Chondrocyte (in vitro differentiated cells): ENCODE data around the gene GNGT2. TPM values are rescaled to one million over a fixed set of nuclear protein-coding genes. Genes with fewer than 3 reads are reported as not detected.

ENCODE experiments used
- DNase-seq: peaks from one replicate; pipeline ENCODE4 v3.0.0; 2021; ENCODE audit warnings: mixed read lengths, low spot score
- H3K27ac Mint-ChIP-seq: one replicate; pipeline ENCODE4 v1.8.0; 2021; ENCODE audit warnings: mild to moderate bottlenecking, moderate library complexity, mixed read lengths; ENCODE audit not compliant: unreplicated experiment
- H3K27me3 Mint-ChIP-seq: 2 replicates; pipeline ENCODE4 v1.8.0; 2021; ENCODE audit warnings: low read depth, mixed read lengths
- H3K36me3 Mint-ChIP-seq: 2 replicates; pipeline ENCODE4 v1.8.0; 2021; ENCODE audit warnings: low read depth, mixed read lengths
- H3K4me1 Mint-ChIP-seq: 2 replicates; pipeline ENCODE4 v1.8.0; 2021; ENCODE audit warnings: low read depth, mild to moderate bottlenecking, mixed read lengths
- H3K4me3 Mint-ChIP-seq: one replicate; pipeline ENCODE4 v1.8.0; 2021; ENCODE audit warnings: mild to moderate bottlenecking, moderate library complexity, mixed read lengths; ENCODE audit not compliant: unreplicated experiment
- H3K9me3 Mint-ChIP-seq: 2 replicates; pipeline ENCODE4 v1.8.0; 2021; ENCODE audit warnings: low read depth, mixed read lengths
- total RNA-seq: library from RNA; stranded (reverse); gene quantifications from 3 replicates; pipeline ENCODE4 v1.2.1, GENCODE V29; 2021
- TF ChIP-seq, protein P1 (sequence below): fragments of 200-600 bp; sonication (generic); IDR thresholded peaks from 2 replicates; pipeline ENCODE4 v1.5.0; 2021; ENCODE audit warnings: antibody characterized with exemption, mild to moderate bottlenecking, moderate library complexity

Gene GNGT2
- total RNA-seq, 1 donor from 2014 or later: not detected

- no peaks in the 10 kb centered on the region for H3K36me3 Mint-ChIP-seq
- no peak overlapping the region for H3K4me3 Mint-ChIP-seq
- H3K4me1 Mint-ChIP-seq: peaks cover 13% of the 10 kb centered on the region
- H3K9me3 Mint-ChIP-seq: no peaks in the 10 kb centered on the region
- H3K27me3 Mint-ChIP-seq: peaks cover 5% of the 10 kb centered on the region
- no peak overlapping the region for H3K27ac Mint-ChIP-seq
- TF ChIP-seq, protein P1, sequence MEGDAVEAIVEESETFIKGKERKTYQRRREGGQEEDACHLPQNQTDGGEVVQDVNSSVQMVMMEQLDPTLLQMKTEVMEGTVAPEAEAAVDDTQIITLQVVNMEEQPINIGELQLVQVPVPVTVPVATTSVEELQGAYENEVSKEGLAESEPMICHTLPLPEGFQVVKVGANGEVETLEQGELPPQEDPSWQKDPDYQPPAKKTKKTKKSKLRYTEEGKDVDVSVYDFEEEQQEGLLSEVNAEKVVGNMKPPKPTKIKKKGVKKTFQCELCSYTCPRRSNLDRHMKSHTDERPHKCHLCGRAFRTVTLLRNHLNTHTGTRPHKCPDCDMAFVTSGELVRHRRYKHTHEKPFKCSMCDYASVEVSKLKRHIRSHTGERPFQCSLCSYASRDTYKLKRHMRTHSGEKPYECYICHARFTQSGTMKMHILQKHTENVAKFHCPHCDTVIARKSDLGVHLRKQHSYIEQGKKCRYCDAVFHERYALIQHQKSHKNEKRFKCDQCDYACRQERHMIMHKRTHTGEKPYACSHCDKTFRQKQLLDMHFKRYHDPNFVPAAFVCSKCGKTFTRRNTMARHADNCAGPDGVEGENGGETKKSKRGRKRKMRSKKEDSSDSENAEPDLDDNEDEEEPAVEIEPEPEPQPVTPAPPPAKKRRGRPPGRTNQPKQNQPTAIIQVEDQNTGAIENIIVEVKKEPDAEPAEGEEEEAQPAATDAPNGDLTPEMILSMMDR: no peak
- DNase-seq: no peak
Measured at GRCh38 chr17:49213399-49213798, 3.0 kb upstream of the GNGT2 start.

GRCh38 chr17:49209061-49209571 is 1.3 kb downstream of the GNGT2 start:
- DNase-seq: no peak
- H3K27me3 Mint-ChIP-seq: peaks cover 8% of the 10 kb centered on the region
- no peak overlapping the region for H3K27ac Mint-ChIP-seq
- H3K4me1 Mint-ChIP-seq: peaks cover 10% of the 10 kb centered on the region
- H3K9me3 Mint-ChIP-seq: no peaks in the 10 kb centered on the region
- no peak overlapping the region for H3K4me3 Mint-ChIP-seq
- TF ChIP-seq, protein P1: no peak
- no peaks in the 10 kb centered on the region for H3K36me3 Mint-ChIP-seq

DNA sequence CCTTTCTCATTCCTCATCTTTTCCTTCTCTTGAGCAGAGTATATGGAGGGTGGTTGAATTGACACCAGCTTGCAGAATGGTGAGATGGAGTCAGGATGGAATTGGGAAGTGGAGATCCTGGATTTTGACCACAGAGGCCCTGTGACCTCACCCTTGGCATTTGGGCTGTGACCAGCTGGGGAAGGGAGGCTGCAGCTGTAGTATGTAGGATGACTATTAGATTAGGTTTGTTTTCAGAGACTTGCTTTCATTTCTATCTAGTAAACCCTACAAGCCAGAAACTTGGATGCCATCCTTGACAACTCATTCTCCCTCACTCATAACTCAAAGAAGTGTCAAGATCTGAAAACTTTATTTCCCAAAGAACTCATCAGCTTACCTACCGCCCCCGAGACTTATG is 5.9 kb downstream of the GNGT2 start:
- no peak overlapping the region for H3K4me3 Mint-ChIP-seq
- H3K9me3 Mint-ChIP-seq: no peaks in the 10 kb centered on the region
- H3K36me3 Mint-ChIP-seq: no peaks in the 10 kb centered on the region
- no peaks in the 10 kb centered on the region for H3K4me1 Mint-ChIP-seq
- no peak for DNase-seq
- H3K27ac Mint-ChIP-seq: no peak overlapping the region
- H3K27me3 Mint-ChIP-seq: peaks cover 4% of the 10 kb centered on the region
- TF ChIP-seq, protein P1: no peak

DNA sequence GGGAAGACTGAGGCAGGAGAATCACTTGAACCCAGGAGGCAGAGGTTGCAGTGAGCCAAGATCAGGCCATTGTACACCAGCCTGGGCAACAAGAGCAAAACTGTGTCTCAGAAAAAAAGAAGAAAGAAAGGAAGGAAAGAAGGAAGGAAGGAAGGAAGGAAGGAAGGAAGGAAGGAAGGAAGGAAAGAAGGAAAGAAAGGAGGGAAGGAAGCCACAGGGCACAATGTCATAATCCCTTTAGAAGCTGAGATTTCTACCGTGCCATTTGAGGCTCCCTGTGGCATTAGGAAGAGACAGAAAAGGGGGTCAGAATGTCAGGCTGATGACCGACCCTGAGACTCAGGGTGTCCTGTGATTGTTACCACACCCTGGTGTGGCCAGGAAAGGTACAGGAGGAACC is 6.6 kb downstream of the GNGT2 start:
- Mint-ChIP-seq H3K4me3 (no peak overlapping the region), H3K27ac (no peak overlapping the region), H3K27me3 (peaks cover 2% of the 10 kb centered on the region), H3K9me3 (no peaks in the 10 kb centered on the region), H3K36me3 (no peaks in the 10 kb centered on the region), H3K4me1 (no peaks in the 10 kb centered on the region)
- DNase-seq: no peak
- TF ChIP-seq, protein P1: no peak

GRCh38 chr17:49201481-49201927 is 8.9 kb downstream of the GNGT2 start:
- Mint-ChIP-seq H3K9me3 (no peaks in the 10 kb centered on the region), H3K4me1 (no peaks in the 10 kb centered on the region), H3K36me3 (no peaks in the 10 kb centered on the region), H3K27ac (no peak overlapping the region), H3K4me3 (no peak overlapping the region), H3K27me3 (no peaks in the 10 kb centered on the region)
- no peak for DNase-seq
- TF ChIP-seq, protein P1: no peak
